ENCODE data around the gene RYR1.
"Not testable (repeated sequence)": the region's sequence is repeated elsewhere in the genome, so short reads cannot be mapped to it uniquely, and the experiment has no call there.

The RYR1 gene

GRCh38 chr19:38425810-38426466, 7.6 kb upstream of the RYR1 start, which contains the start of gene RASGRP4:
TSS of gene RASGRP4 (minus strand) at chr19:38426219. CDS start at chr19:38426091, 128 bp downstream.
- intact Hi-C loops (cut with micrococcal nuclease), result no loop called here
- peaks cover 34% of the 10 kb centered on the region for H3K36me3 Mint-ChIP-seq (ENCODE audit: low read depth)

GRCh38 chr19:38427035-38427677, 6.3 kb upstream of the RYR1 start:
- H3K4me3 Mint-ChIP-seq; intact Hi-C loops (cut with micrococcal nuclease); H3K9me3 Mint-ChIP-seq; H3K27me3 Mint-ChIP-seq: not testable (repeated sequence)
- Mint-ChIP-seq H3K27ac (peak overlapping the region; percentile 92), H3K4me1 (ENCODE audit: low read depth) (peaks cover 44% of the 10 kb centered on the region), H3K36me3 (ENCODE audit: low read depth) (peaks cover 21% of the 10 kb centered on the region)

More at GRCh38 chr19:38425810-38426466, 7.6 kb upstream of the RYR1 start, which contains the start of gene RASGRP4:
- H3K27ac Mint-ChIP-seq, result peak within 1 kb of the TSS; percentile 92
- H3K4me1 Mint-ChIP-seq (ENCODE audit: low read depth), result peaks cover 48% of the 10 kb centered on the region
- peak within 1 kb of the TSS; percentile 91 for H3K4me3 Mint-ChIP-seq
- H3K9me3 Mint-ChIP-seq, result no peaks in the 10 kb centered on the region
- peaks cover 4% of the 10 kb centered on the region for H3K27me3 Mint-ChIP-seq

GRCh38 chr19:38429055-38429810, 4.3 kb upstream of the RYR1 start:
- H3K4me3 Mint-ChIP-seq, result no peak overlapping the region
- H3K9me3 Mint-ChIP-seq, result no peaks in the 10 kb centered on the region
- intact Hi-C loops (cut with micrococcal nuclease), result no loop called here
- H3K27ac Mint-ChIP-seq, result peak overlapping the region; percentile 33
- peaks cover 11% of the 10 kb centered on the region for H3K27me3 Mint-ChIP-seq
- H3K4me1 Mint-ChIP-seq (ENCODE audit: low read depth), result peaks cover 41% of the 10 kb centered on the region
- H3K36me3 Mint-ChIP-seq (ENCODE audit: low read depth), result peaks cover 15% of the 10 kb centered on the region

- no peaks in the 10 kb centered on the region for H3K9me3 Mint-ChIP-seq
- H3K27me3 Mint-ChIP-seq, result peaks cover 17% of the 10 kb centered on the region
- H3K36me3 Mint-ChIP-seq (ENCODE audit: low read depth), result peaks cover 19% of the 10 kb centered on the region
- H3K4me1 Mint-ChIP-seq (ENCODE audit: low read depth), result peaks cover 42% of the 10 kb centered on the region
- no peak overlapping the region for H3K27ac Mint-ChIP-seq
- intact Hi-C loops (cut with micrococcal nuclease), result no loop called here
- no peak overlapping the region for H3K4me3 Mint-ChIP-seq
These were observed 3.7 kb upstream of the RYR1 start for GRCh38 chr19:38429811-38430156.

- Mint-ChIP-seq H3K27me3 (peaks cover 22% of the 10 kb centered on the region), H3K4me3 (no peak overlapping the region), H3K4me1 (ENCODE audit: low read depth) (peaks cover 43% of the 10 kb centered on the region), H3K27ac (no peak overlapping the region), H3K9me3 (no peaks in the 10 kb centered on the region), H3K36me3 (ENCODE audit: low read depth) (peaks cover 9% of the 10 kb centered on the region)
- intact Hi-C loops (cut with micrococcal nuclease), result no loop called here
These were observed 2.6 kb upstream of the RYR1 start for GRCh38 chr19:38430931-38431330.

- peaks cover 27% of the 10 kb centered on the region for H3K4me1 Mint-ChIP-seq (ENCODE audit: low read depth)
- peak overlapping the region; percentile 68 for H3K4me3 Mint-ChIP-seq
- H3K9me3 Mint-ChIP-seq, result no peaks in the 10 kb centered on the region
- peaks cover 6% of the 10 kb centered on the region for H3K36me3 Mint-ChIP-seq (ENCODE audit: low read depth)
- H3K27me3 Mint-ChIP-seq, result peaks cover 25% of the 10 kb centered on the region
- intact Hi-C loops (cut with micrococcal nuclease), result no loop called here
- H3K27ac Mint-ChIP-seq, result no peak overlapping the region
These were observed 1.1 kb downstream of the RYR1 start for GRCh38 chr19:38434549-38435051.

- no peak overlapping the region for H3K27ac Mint-ChIP-seq
- H3K27me3 Mint-ChIP-seq, result peaks cover 27% of the 10 kb centered on the region
- H3K9me3 Mint-ChIP-seq, result no peaks in the 10 kb centered on the region
- H3K4me1 Mint-ChIP-seq (ENCODE audit: low read depth), result peaks cover 34% of the 10 kb centered on the region
- H3K36me3 Mint-ChIP-seq (ENCODE audit: low read depth), result peaks cover 6% of the 10 kb centered on the region
- no peak overlapping the region for H3K4me3 Mint-ChIP-seq
- intact Hi-C loops (cut with micrococcal nuclease), result no loop called here
These were observed 3.8 kb downstream of the RYR1 start for GRCh38 chr19:38437295-38437694.

GRCh38 chr19:38437917-38438316, 4.4 kb downstream of the RYR1 start:
- intact Hi-C loops (cut with micrococcal nuclease), result no loop called here
- peaks cover 27% of the 10 kb centered on the region for H3K27me3 Mint-ChIP-seq
- peaks cover 6% of the 10 kb centered on the region for H3K36me3 Mint-ChIP-seq (ENCODE audit: low read depth)
- no peak overlapping the region for H3K27ac Mint-ChIP-seq
- H3K4me3 Mint-ChIP-seq, result no peak overlapping the region
- no peaks in the 10 kb centered on the region for H3K9me3 Mint-ChIP-seq
- H3K4me1 Mint-ChIP-seq (ENCODE audit: low read depth), result peaks cover 34% of the 10 kb centered on the region

- peaks cover 12% of the 10 kb centered on the region for H3K4me1 Mint-ChIP-seq (ENCODE audit: low read depth)
- H3K36me3 Mint-ChIP-seq (ENCODE audit: low read depth), result peaks cover 18% of the 10 kb centered on the region
- intact Hi-C loops (cut with micrococcal nuclease), result loop anchor here (5.0 kb wide), 1 partner anchor 38 kb away; the partner anchor contains the start of gene FAM98C
- H3K27me3 Mint-ChIP-seq, result peaks cover 18% of the 10 kb centered on the region
- H3K9me3 Mint-ChIP-seq, result no peaks in the 10 kb centered on the region
- peak overlapping the region; percentile 55 for H3K27ac Mint-ChIP-seq
- no peak overlapping the region for H3K4me3 Mint-ChIP-seq
These were observed 7.1 kb downstream of the RYR1 start for GRCh38 chr19:38440592-38440991.

- Mint-ChIP-seq H3K27ac (peak overlapping the region; percentile 12), H3K4me3 (no peak overlapping the region), H3K27me3 (peaks cover 18% of the 10 kb centered on the region), H3K4me1 (ENCODE audit: low read depth) (peaks cover 8% of the 10 kb centered on the region), H3K36me3 (ENCODE audit: low read depth) (peaks cover 25% of the 10 kb centered on the region), H3K9me3 (no peaks in the 10 kb centered on the region)
- intact Hi-C loops (cut with micrococcal nuclease), result loop anchor here (5.0 kb wide), 1 partner anchor 40 kb away; the partner anchor contains the start of gene FAM98C
These were observed 8.3 kb downstream of the RYR1 start for GRCh38 chr19:38441657-38442348.

GRCh38 chr19:38442736-38443135, 9.2 kb downstream of the RYR1 start:
- H3K27ac Mint-ChIP-seq, result no peak overlapping the region
- no peaks in the 10 kb centered on the region for H3K9me3 Mint-ChIP-seq
- peaks cover 7% of the 10 kb centered on the region for H3K4me1 Mint-ChIP-seq (ENCODE audit: low read depth)
- intact Hi-C loops (cut with micrococcal nuclease), result loop anchor here (5.0 kb wide), 1 partner anchor 40 kb away; the partner anchor contains the start of gene FAM98C
- peaks cover 25% of the 10 kb centered on the region for H3K36me3 Mint-ChIP-seq (ENCODE audit: low read depth)
- H3K27me3 Mint-ChIP-seq, result peaks cover 18% of the 10 kb centered on the region
- H3K4me3 Mint-ChIP-seq, result no peak overlapping the region

GRCh38 chr19:38443458-38443999, 10.0 kb downstream of the RYR1 start:
- intact Hi-C loops (cut with micrococcal nuclease), result loop anchor here (5.0 kb wide), 1 partner anchor 41 kb away; the partner anchor contains the start of gene FAM98C
- Mint-ChIP-seq H3K27me3 (peaks cover 15% of the 10 kb centered on the region), H3K36me3 (ENCODE audit: low read depth) (peaks cover 25% of the 10 kb centered on the region), H3K27ac (no peak overlapping the region), H3K9me3 (no peaks in the 10 kb centered on the region), H3K4me3 (no peak overlapping the region), H3K4me1 (ENCODE audit: low read depth) (peaks cover 7% of the 10 kb centered on the region)

- Mint-ChIP-seq H3K9me3 (no peaks in the 10 kb centered on the region), H3K36me3 (ENCODE audit: low read depth) (peaks cover 25% of the 10 kb centered on the region), H3K27ac (no peak overlapping the region), H3K4me3 (no peak overlapping the region), H3K27me3 (peaks cover 18% of the 10 kb centered on the region), H3K4me1 (ENCODE audit: low read depth) (peaks cover 7% of the 10 kb centered on the region)
- intact Hi-C loops (cut with micrococcal nuclease), result loop anchor here (5.0 kb wide), 1 partner anchor 42 kb away; the partner anchor contains the start of gene FAM98C
These were observed 10.5 kb downstream of the RYR1 start for GRCh38 chr19:38444026-38444425.

All from dendritic cell treated with granulocyte-macrophage colony-stimulating factor and Interleukin-4, amounts not matched to agents 40 ng/mL and 50 ng/mL, for 4 days (primary cell).